Mammary microvascular endothelial cell (primary cell): ENCODE results near the gene NQO2. TPM values are rescaled to one million over a fixed set of nuclear protein-coding genes. Genes with fewer than 3 reads are reported as not detected.

Source experiments
- total RNA-seq: library from RNA; depleted of rRNA; stranded (reverse); fragments of >200 nt; gene quantifications from 2 replicates; pipeline ENCODE4 v1.2.3, GENCODE V29; 2015

NQO2 gene
- 50.5 and 60.6 TPM in 2 replicates for total RNA-seq

DNA sequence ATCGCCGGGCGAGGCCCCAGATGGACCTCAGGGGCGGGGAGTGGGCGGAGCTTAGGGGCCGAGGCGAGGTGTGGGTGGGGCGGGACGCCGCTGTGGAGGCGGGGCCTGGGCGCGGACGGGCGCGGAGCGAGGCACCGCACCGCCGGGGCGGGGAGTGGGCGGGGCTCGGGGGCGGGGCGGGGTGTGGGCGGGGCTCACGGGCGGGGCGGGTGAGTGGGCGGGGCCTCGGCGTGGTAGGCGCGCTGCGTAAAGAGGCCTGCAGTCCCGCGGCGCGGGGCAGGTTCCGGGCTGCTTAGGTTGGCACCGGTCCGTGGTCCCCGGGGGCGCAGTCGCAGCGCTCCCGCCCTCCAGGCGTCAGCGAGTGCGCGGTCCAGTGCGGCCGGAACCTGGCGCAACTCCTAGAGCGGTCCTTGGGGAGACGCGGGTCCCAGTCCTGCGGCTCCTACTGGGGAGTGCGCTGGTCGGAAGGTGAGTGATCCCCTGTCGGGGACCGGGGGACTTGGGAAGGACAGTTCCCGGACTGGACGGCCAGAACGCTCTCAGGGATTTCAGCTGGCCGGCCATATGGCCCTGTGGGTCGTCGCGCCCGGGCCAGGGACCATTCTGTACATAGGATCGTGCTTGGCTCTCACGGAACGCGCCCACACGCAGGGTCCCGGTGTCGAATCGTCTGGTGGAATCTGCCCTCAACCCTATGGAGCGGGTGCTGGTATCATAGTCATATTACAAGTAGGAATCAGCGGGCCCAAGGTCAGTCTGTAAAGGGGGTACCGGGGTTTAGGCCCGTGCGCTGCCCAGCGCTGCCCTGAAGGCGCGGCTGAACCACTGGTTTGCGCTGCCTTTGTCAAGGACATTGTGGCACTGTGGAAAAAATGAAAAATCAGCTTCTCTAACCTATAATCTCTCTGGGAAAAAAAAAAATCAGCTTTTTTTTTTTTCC is at the start of gene NQO2:
NQO2 (plus strand) TSS at position 277 of the 940 bp plus-strand sequence. CDS start 6,659 bp downstream, outside the sequence.

DNA sequence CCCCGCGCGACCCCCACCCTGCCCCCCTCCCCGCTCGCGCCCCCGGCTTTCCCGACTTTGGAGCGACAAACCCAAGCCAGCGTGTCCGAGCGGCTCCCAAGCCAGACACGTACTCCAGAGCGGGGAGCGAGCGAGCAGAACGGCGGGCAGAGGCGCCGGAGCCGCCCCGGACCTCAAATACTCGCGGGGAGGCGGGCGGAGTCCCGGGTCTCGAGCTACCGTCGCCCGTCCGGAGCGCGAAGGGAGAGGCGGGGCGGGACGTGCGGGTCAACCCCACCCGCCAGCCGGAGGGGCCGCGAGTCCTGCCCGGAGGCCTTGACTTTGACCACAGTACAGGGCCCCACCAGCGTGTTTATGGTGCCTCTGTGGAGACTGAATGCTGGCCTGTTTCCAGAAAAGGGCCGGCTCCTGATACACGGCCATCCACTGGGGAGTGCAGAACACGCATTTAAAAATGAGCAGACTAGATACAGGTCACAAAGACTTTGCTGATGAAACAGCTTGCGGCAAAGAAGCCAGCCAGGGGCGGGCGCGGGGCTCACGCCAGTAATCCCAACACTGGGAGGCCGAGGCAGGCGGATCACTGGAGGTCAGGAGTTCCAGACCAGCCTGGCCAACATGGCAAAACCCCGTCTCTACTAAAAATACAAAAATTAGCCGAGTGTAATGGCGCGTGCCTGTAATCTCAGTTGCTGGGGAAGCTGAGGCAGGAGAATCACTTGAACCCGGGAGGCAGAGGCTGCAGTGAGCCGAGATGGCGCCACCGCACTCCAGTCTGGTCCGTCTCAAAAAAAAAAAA is 28.1 kb upstream of the NQO2 start, which contains the start of gene SERPINB6:
SERPINB6 (minus strand) TSS at position 148 of the 799 bp plus-strand sequence. CDS start 12,235 bp downstream, outside the sequence.

GRCh38 chr6:3068329-3069214 is 68.9 kb downstream of the NQO2 start, which contains the start of gene RIPK1:
Gene RIPK1, plus strand, starts transcription at chr6:3068494. Its CDS starts 8,330 bp downstream, at chr6:3076824.

Other genes starting within 250 kb of the NQO2 start
- gene MYLK4, start 249.0 kb upstream of the NQO2 start, total RNA-seq: 0.05 and 0.20 TPM in 2 replicates
- 53.2 and 61.8 TPM in 2 replicates for gene WRNIP1, start 234.5 kb upstream of the NQO2 start, total RNA-seq
- 73.7 and 75.5 TPM in 2 replicates for gene SERPINB1, start 158.0 kb upstream of the NQO2 start, total RNA-seq
- gene SERPINB9, start 96.6 kb upstream of the NQO2 start, total RNA-seq: 95.6 and 110 TPM in 2 replicates
- 157 and 185 TPM in 2 replicates for gene SERPINB6, start 28.3 kb upstream of the NQO2 start, total RNA-seq
- 21.8 and 25.3 TPM in 2 replicates for gene RIPK1, start 68.6 kb downstream of the NQO2 start, total RNA-seq
- 12.4 and 13.1 TPM in 2 replicates for gene BPHL, start 118.8 kb downstream of the NQO2 start, total RNA-seq
- 224 and 269 TPM in 2 replicates for gene TUBB2A, start 157.7 kb downstream of the NQO2 start, total RNA-seq
- gene TUBB2B, start 227.8 kb downstream of the NQO2 start, total RNA-seq: 14.3 and 15.9 TPM in 2 replicates